Measurements from ENCODE around the gene ARAP1.

- TF ChIP-seq POLR2A (IDR thresholded peaks at IDR 0.05) (no peak), CTCF (IDR thresholded peaks at IDR 0.05 in 8 of 11, conservative IDR thresholded peaks at IDR 0.05 in 3 of 11) (no peak), POLR2AphosphoS5 (IDR thresholded peaks at IDR 0.05) (no peak)
These were observed 54.4 kb downstream of the ARAP1 start for GRCh38 chr11:72697814-72698213.

All from spleen (tissue), 7 donors.